GM23338 (cell line): ENCODE results near the gene CDC42BPB. TPM values are rescaled to one million over a fixed set of nuclear protein-coding genes. Genes with fewer than 3 reads are reported as not detected.

Experiments
- ATAC-seq: fragments of 200-7000 bp; cut with Tn5 transposase; 3 replicates; pipeline ENCODE4 v1.9.1; 2020
- DNase-seq: peaks from one replicate; pipeline ENCODE4 v3.0.0-alpha.2; 2015; ENCODE audit warnings: low spot score
- H2AFZ ChIP-seq: fragments of 200-600 bp; sonication (generic); 2 replicates; pipeline ENCODE4 v1.8.0; 2016; ENCODE audit warnings: antibody characterized with exemption, mild to moderate bottlenecking, moderate library complexity
- H3F3A ChIP-seq: fragments of 200-600 bp; sonication (generic); replicated peaks from 2 replicates; pipeline ENCODE4 v1.8.0; 2017; ENCODE audit warnings: antibody characterized with exemption, mixed run types, low read depth
- H3K27ac ChIP-seq: fragments of 200-600 bp; sonication (generic); 2 replicates; pipeline ENCODE4 v1.6.1; 2016; ENCODE audit warnings: low read depth
- H3K27me3 ChIP-seq: fragments of 200-600 bp; sonication (generic); 2 replicates; pipeline ENCODE4 v1.8.0; 2016; ENCODE audit warnings: mild to moderate bottlenecking, mixed run types, moderate library complexity; ENCODE audit not compliant: insufficient read depth
- H3K36me3 ChIP-seq: fragments of 200-600 bp; sonication (generic); 2 replicates; pipeline ENCODE4 v1.8.0; 2016; ENCODE audit warnings: mild to moderate bottlenecking; ENCODE audit not compliant: insufficient read depth
- H3K4me1 ChIP-seq: fragments of 200-600 bp; sonication (generic); 2 replicates; pipeline ENCODE4 v1.8.0; 2016; ENCODE audit warnings: mild to moderate bottlenecking, moderate library complexity; ENCODE audit not compliant: insufficient read depth
- H3K4me2 ChIP-seq: fragments of 200-600 bp; sonication (generic); 2 replicates; pipeline ENCODE4 v1.7.1; 2017; ENCODE audit warnings: mixed run types
- H3K4me3 ChIP-seq: fragments of 200-600 bp; sonication (generic); 2 replicates; pipeline ENCODE4 v1.6.1; 2016; ENCODE audit warnings: mixed run types
- H3K79me2 ChIP-seq: fragments of 200-600 bp; sonication (generic); replicated peaks from 2 replicates; pipeline ENCODE4 v1.8.0; 2017; ENCODE audit warnings: mild to moderate bottlenecking; ENCODE audit not compliant: insufficient read depth
- H3K9me2 ChIP-seq: fragments of 200-600 bp; sonication (generic); 2 replicates; pipeline ENCODE4 v1.8.0; 2017; ENCODE audit not compliant: insufficient read depth
- H4K20me1 ChIP-seq: fragments of 200-600 bp; sonication (generic); replicated peaks from 2 replicates; pipeline ENCODE4 v1.8.0; 2017; ENCODE audit warnings: mild to moderate bottlenecking; ENCODE audit not compliant: insufficient read depth
- H3K27ac Mint-ChIP-seq: 2 replicates; pipeline ENCODE4 v1.8.0; 2020; ENCODE audit warnings: inconsistent platforms, mild to moderate bottlenecking, moderate library complexity, mixed read lengths
- H3K27me3 Mint-ChIP-seq: 3 replicates; pipeline ENCODE4 v1.8.0; 2022; ENCODE audit warnings: low read depth, mild to moderate bottlenecking, moderate library complexity, mixed read lengths, inconsistent platforms; ENCODE audit not compliant: insufficient read depth, poor library complexity
- H3K36me3 Mint-ChIP-seq: 3 replicates; pipeline ENCODE4 v1.8.0; 2021; ENCODE audit warnings: low read depth, mild to moderate bottlenecking, inconsistent platforms, moderate library complexity, mixed read lengths
- H3K4me1 Mint-ChIP-seq: 3 replicates; pipeline ENCODE4 v1.8.0; 2020; ENCODE audit warnings: mild to moderate bottlenecking, inconsistent platforms, mixed read lengths
- H3K4me3 Mint-ChIP-seq: 3 replicates; pipeline ENCODE4 v1.8.0; 2021; ENCODE audit warnings: moderate library complexity, mild to moderate bottlenecking, inconsistent platforms, mixed read lengths
- H3K9me3 Mint-ChIP-seq: 3 replicates; pipeline ENCODE4 v1.8.0; 2020; ENCODE audit warnings: moderate library complexity, mild to moderate bottlenecking, inconsistent platforms, mixed read lengths
- CREB1 ChIP-seq: fragments of 250-450 bp; sonication (Bioruptor Pico); IDR thresholded peaks from 2 replicates; pipeline ENCODE4 v1.5.0; 2020; ENCODE audit warnings: low read depth, mild to moderate bottlenecking, moderate library complexity
- ETS1 ChIP-seq: IDR thresholded peaks from 2 replicates; pipeline ENCODE4 v1.6.1; 2016; ENCODE audit warnings: antibody characterized with exemption
- EZH2phosphoT487 ChIP-seq: fragments of 200-600 bp; sonication (generic); IDR thresholded peaks from one replicate; pipeline ENCODE4 v1.8.1; 2018; ENCODE audit warnings: antibody characterized with exemption; ENCODE audit not compliant: unreplicated experiment
- REST ChIP-seq: IDR thresholded peaks from one replicate; pipeline ENCODE4 v1.6.1; 2018; ENCODE audit warnings: antibody characterized with exemption; ENCODE audit not compliant: unreplicated experiment
- STAT1 ChIP-seq: IDR thresholded peaks from one replicate; pipeline ENCODE4 v1.6.1; 2016; ENCODE audit warnings: antibody characterized with exemption; ENCODE audit not compliant: unreplicated experiment
- ZNF462 ChIP-seq: fragments of 250-450 bp; sonication (Bioruptor Pico); IDR thresholded peaks from 2 replicates; pipeline ENCODE4 v1.5.0; 2020; ENCODE audit warnings: mild to moderate bottlenecking, moderate library complexity
- polyA plus RNA-seq: library from polyadenylated mRNA; unstranded; fragments of >200 nt; fragmentation: Nextera tagmentation; extraction: Ambion mirVana; gene quantifications from 2 replicates; pipeline ENCODE4 v1.2.1, GENCODE V29; 2016
- total RNA-seq: library from RNA; depleted of rRNA; stranded (reverse); fragments of >200 nt; shearing (Covaris generic); gene quantifications from 2 replicates; pipeline ENCODE4 v1.2.3, GENCODE V29; 2014

Gene CDC42BPB
- total and polyA plus RNA-seq, 2 experiments from 2014 or later: 12.3 to 127 TPM

- H3K4me2 ChIP-seq: no peak overlapping the region
- ATAC-seq (no peak), DNase-seq (no peak)
- Mint-ChIP-seq H3K9me3 (no peaks in the 10 kb centered on the region), H3K27me3 (peaks cover 2% of the 10 kb centered on the region), H3K27ac (no peak overlapping the region), H3K4me3 (no peak overlapping the region), H3K36me3 (no peaks in the 10 kb centered on the region), H3K4me1 (no peaks in the 10 kb centered on the region)
- no peaks in the 10 kb centered on the region for H3K9me2 ChIP-seq
- H4K20me1 ChIP-seq: no peaks in the 10 kb centered on the region
- no peaks in the 10 kb centered on the region for H3K27me3 ChIP-seq
- H3K27ac ChIP-seq: no peak overlapping the region
- no peak for TF ChIP-seq STAT1
- TF ChIP-seq CREB1 (CRISPR knock-in tag): no peak
- TF ChIP-seq ETS1: no peak
- no peak for TF ChIP-seq EZH2phosphoT487
- TF ChIP-seq ZNF462 (CRISPR knock-in tag): no peak
- no peak for TF ChIP-seq REST
- no peaks in the 10 kb centered on the region for H3K79me2 ChIP-seq
- H3F3A ChIP-seq: no peaks in the 10 kb centered on the region
- no peak overlapping the region for H2AFZ ChIP-seq
- no peak overlapping the region for H3K4me3 ChIP-seq
- no peaks in the 10 kb centered on the region for H3K4me1 ChIP-seq
- no peaks in the 10 kb centered on the region for H3K36me3 ChIP-seq
Observed at GRCh38 chr14:102883554-102883953, 173.8 kb downstream of the CDC42BPB start.
